HG02623 (cell line): ENCODE results near the gene NKX2-3.

Experiments used
- ATAC-seq: cut with Tn5 transposase; IDR thresholded peaks from one replicate; pipeline ENCODE4 v1.9.1; 2021; ENCODE audit warnings: moderate library complexity; ENCODE audit not compliant: unreplicated experiment

Gene NKX2-3

DNA sequence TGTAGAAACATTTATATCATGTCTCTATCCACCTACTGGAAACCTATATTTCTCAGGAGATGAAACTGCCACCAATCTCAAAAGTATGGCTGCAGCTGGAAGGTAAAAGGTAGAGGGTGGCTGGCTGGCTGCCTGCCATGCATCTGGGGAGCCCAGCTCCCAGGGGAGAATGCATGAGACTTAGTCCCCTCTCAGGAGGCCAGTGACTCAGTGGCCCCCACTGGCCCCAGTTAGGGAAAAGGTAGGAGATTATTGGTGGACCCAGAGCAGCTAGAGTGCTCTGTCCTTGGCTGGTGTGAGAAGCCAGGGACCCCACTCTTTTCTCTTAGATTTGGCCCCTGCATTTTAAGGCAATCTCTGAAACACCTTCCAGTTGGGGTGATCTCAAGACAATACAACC, 6.8 kb upstream of the NKX2-3 start:
- ATAC-seq = no peak

DNA sequence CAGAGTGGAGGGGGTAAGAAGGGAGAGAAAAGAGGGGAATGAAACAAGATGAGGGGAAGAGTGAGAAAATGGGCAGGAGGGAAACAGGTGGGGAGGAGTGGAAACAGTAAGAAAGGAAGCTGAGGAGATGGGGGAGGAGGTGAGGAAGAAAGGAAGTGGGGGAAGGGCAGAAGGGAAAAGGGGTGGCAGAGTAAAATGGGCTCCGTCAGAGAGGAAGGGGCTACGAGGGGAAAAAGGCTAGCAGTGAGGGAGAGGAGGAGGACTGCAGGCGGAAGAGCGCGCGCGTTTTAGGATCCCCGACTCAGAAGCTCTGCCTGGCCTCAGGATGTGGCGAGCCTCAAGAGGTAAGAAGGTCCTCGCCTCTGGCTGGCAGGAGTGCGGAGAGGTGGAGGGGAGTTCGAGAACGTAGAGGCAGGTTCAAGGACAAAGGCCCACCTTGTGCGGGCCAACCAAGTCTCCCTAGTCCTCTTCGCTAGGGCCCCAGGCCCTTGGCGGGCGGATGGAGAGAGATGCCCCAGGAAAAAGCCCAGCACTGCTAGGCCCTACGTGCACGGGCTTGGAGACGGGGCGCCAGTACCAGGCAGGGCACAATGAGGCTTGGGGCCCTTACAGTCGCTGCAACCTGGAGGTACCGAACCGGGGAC, 5.8 kb upstream of the NKX2-3 start:
- no peak for ATAC-seq

DNA sequence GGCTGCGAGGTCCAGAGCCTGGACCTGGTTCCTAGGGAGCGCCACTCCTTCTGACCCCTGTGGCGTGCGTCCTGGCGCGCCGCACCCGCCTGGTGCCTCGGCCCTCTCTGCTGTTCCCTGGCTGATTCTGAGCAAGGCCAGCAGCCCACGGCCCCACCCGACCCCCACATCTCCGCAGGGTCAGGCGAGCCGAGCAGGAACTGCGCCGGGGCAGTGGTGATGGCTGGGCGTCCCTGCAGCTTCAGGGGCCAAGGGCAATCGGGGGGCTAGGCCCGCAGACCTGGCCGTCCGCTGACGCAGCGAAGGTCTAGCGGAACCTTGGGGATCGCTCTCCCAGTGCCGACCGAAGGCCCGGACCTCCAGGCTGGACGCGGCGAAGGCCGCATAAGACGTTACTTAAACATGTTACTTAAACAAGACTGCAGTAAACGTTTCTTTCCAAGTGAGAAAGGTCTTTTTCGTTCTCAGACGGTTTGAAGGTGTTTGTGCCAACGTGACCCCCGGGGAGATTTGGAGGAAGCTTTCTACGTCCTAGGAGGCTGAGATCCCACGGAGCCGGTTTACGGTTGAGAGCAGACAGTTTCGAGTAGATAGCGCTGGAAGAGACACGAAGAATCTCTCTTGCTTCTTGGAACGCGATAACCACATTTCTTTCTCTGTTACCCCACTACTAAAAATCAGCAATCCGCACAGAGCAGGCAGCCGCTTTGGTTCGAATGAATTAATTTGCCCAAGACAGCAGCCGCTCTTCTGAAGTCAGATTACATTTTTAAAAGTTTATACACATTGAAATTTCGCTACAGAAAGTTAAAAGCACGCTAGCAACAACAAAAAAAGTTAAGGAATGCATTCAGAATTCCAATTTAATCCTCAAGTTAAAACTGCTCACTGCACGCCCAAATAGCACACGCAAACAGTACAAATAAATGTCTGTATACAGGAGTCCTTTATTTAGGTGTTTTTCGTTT, 4.9 kb upstream of the NKX2-3 start:
- no peak for ATAC-seq

DNA sequence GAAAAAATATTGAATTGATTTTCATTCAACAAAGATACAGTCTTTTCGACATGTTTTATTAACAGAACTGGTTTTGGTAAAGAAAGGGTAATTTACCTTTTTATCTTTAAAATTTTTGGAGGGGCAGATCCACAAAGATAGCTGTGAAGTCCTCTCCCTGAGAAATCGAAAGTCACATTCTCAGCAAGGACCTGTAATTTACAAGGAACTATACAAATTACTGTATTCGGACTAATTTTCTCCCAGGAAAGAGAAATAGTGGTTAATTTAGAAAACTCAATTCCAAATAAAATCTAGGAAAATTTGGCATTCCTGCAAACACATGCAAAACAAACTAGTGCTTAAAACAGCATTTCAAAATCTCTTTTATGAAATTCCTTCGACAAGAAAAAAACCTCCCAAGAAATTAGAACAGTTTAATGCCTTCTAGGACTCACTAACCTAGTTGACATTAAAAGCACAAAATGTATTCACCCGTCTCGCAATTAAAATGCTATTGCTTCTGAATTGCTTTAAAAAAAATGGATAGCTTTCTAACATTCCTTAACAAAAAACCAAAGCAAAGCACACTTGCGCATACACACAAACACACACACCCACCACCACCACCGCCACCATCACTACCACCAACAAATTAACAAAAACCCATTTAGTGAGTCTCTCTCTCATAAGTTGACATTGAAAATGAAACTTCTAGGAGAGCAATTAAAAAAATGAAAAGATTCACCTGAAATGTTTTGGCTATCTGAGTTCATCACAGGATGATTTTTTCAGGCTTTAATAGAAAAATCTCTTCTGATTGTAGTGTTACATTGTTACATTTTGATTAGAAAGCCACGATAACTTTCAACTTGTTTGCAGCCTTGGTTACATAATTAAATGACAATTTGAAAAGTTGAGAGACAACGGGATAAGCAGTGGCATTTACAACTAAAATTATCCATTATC, 4.0 kb upstream of the NKX2-3 start:
- ATAC-seq = no peak

DNA sequence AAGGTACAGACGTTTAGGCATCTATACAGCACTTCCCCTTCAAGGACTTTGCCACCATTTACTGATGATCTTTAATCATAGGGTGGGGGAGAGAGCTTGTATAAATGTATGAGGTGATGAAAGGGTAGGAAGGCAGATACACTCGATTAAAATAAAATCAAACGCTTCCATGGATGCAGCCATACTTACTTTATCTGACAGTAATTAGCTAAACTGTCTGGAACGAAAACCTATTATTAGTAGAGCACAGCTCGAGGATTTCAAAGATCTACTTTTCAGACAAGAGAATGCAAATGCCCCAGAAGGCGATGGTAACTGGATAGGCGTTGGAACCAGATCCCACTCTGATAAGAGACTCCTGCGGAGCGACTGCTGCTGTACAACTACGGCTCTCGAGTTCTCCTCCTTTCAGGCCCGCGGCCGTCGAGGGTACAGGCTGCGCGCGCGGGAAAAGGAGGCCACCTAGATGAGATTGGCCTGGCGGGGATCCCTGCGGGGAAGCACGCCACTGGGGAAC, 3.1 kb upstream of the NKX2-3 start:
- ATAC-seq = no peak

DNA sequence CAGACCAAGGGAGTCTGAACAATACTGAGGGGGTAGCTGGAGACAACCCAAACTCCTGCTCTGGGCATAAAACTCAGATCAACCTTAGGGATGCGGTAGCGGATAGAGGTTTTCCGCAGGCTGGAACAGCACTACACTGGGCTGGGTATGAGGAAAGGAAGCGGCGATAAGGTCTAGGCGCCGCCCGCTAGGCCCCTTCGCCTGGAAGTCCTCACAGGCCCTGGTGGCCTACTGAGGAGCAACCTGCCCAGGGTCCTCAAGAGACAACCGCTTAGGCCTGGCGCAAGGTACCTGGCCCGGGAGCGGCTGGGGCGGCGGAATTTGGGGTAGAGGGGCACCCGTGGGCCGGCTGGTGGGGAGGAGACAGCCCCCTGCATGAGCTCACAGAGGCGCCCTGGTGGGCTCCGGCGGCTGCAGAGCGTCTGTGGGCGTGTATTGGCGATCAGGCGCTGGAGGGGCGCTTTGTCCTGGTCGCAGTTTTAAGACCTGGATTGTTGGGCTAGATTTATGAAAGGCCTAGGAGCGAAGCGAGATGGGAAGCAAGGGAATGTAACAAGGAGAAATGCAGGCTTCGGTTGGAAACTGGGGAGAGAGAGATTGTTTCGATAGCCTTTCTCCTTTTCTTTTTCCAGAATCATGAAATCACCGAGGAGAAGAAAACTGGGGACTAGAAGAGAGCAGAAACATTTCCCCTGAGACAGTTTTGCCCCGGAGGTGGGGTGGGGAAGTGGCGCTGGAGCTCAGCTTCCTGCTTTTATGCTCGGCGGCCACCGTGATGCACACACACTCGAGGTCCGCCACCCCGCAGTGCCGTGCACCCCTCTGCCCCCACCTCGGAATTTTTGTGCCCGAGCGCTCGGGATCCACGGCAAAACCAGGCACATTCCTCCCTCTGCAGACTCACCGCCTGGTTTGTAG, 2.4 kb upstream of the NKX2-3 start:
- ATAC-seq = no peak

DNA sequence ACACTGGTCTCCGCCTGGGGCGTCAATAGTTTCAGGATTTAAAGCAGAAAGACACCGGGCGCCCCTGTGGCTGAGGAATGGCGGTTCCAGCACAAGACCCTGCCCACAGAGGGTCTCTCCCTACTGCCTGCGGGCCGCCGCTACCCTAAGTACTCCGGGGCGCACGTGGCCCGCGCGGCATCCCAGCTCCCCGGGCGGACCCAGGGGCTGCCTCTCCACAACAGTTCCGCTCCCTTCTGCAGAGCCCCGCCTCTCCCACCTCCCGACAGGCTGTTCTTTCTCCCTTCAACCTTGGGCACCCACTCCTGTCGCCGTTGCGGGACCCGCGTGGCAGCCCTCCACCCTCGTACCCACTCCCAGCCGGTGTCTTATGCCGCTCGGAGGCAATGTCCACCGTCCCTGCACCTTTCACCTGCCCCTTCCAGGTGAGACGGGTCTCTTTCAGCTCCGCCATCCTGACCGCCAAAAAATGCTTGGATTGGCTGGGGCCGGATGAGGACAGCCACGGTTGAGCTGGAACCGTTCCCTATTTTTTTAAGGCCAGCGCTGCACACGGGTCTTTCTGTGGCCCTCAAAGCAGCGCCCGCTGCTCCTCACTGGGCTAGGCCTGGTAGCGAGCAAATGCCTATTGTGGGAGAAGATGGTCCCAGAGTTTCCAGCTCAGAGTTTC, 1.6 kb upstream of the NKX2-3 start:
- ATAC-seq = no peak

DNA sequence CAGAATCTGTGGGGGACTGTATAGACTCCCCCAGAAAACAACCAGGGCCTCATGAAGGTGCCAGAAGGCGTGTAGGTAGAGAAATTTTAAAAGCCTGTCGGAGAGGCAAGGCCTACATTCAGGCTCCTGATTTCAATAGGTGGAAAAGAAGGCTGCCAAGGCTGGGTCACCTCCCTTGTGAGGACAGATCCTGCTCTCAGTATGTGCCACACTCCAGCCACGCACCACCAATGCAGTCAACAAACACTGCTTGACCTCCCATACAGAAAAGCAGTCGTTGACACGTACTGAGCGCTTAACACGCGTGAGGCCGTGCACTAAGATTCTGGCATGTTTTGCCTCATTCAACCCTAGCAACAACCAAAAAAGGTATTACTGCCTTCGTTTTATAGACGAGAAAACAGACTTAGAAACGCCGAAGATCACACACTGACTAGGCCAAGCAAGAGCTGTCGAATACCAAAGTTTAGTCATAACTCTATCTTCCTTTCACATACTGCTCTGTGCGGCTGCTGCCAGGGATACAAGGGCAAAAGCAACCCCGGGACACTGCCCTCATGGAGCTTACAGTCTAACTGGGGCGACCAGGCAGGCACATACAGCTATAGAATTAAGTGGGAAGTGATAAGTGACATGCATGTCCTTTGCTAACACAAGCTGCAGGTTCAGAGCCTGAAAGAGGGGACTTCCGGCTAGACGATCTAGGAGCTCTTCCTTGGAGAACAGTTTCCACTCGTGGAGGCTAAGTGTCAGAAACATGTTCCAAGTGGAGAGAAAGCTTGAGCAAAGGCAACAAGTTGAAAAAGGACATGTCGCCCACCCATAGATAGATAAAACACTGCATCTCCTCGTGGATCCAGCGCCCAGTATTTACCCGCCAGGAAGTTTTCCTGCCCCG, 797 bp upstream of the NKX2-3 start:
- no peak for ATAC-seq

DNA sequence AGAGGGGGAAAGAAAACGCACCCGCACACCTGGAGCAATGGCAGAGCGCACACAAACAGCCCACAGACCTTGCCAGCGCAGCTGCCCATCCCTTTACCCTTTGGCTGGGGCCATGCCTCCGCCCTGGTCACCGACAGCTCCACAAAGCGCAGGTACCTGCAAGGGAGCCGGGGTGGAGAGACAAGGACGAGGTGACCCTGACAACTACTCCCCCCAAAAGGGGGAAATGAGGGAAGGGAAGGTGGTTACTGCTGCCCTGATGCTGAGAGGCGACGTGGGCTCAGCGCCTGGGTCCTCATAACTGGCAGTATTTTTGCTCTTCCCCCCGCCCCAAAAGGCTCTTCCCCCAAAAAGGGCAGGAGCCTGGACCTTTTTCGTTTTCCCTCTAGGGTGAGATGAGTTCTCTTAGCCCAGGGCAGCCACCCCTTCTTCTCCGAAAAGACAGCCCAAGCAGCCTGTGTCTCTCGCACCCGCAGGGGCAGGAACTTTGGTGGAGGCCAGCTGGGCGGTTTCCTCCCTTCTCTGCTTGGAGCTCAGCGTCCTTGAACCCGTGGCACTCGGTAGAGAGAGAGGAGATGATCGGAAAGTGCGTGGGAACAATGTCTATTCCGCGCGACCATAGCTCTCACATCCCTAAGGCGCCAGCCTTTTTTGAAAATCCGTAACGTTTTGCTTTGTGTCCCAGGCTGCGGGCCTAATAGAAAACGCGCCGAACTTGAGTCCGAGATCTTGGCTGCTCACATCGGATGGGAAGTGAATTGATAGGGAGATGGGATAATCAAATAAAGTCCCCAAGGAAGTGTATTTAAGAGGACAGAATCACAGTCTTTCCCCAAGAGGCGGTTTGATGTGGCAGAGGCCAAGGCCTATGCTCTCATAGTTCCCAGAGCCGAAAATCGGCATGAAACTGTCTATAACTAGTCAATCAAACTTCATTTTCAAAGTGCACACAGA, 1.0 kb downstream of the NKX2-3 start:
- ATAC-seq = no peak

DNA sequence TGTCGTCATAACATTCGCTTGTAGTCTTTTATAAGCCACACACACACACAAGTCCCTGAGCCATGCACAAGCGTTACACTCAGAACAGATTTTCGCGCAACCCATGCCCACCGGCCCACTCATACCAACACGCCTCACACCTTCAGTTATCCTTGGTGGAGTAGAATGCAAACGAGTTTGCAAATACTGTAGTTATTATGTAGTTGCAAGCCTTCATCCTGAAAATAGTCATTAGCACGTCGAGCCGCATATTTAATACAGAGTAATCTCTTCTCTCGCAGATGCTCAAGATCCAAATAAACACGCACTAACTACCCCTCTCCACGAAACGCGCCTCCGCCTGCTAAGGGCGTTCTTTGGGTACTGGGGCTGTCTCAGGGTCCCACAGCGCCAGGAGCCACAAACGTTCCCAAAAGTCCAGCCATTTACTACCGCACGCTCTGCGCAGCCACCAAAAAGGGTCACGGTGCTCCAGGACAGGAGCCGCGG, 1.8 kb downstream of the NKX2-3 start:
- no peak for ATAC-seq

DNA sequence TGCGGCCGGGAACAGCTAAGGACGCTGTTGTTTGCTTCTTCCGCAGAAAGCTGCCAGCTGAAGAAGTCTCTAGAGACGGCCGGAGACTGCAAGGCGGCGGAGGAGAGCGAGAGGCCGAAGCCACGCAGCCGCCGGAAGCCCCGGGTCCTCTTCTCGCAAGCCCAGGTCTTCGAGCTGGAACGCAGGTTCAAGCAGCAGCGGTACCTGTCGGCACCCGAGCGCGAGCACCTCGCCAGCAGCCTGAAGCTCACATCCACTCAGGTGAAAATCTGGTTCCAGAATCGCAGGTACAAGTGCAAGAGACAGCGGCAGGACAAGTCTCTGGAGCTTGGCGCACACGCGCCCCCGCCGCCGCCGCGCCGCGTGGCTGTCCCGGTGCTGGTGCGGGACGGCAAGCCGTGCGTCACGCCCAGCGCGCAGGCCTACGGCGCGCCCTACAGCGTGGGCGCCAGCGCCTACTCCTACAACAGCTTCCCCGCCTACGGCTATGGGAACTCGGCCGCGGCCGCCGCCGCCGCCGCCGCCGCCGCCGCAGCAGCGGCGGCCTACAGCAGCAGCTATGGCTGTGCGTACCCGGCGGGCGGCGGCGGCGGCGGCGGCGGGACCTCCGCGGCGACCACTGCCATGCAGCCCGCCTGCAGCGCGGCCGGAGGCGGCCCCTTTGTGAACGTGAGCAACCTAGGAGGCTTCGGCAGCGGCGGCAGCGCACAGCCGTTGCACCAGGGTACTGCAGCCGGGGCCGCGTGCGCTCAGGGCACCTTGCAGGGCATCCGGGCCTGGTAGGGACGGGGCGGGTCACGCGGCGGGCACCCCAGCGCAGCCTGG, 2.4 kb downstream of the NKX2-3 start:
- ATAC-seq = no peak

DNA sequence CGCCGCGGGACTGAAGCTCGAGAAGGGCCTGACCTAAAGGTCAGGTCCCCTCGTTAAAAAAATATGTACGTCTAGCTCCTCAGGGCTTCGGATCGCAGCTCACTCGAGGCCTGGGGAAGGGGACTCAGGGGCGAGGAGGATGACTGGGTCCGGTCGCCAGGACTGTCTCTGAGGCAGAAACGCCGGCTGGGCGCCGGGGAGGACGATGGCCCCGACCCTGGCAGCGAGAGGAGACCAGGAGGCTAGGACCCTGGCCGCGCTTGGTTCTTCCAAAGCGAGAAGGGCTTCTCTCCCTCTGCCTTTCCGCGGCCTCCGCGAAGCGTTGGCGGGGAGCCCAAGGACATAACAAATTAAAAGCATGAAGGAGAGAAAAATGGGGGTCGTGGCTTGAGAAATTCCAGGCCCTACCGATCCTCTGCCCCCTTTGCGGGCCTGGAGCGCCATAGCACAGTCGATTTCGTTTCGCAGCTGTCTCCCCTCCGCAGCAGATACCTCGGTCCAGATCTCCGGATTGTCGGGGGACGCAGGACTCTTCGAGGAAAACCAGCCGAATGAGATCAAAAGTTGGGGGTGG, 3.1 kb downstream of the NKX2-3 start:
- no peak for ATAC-seq

DNA sequence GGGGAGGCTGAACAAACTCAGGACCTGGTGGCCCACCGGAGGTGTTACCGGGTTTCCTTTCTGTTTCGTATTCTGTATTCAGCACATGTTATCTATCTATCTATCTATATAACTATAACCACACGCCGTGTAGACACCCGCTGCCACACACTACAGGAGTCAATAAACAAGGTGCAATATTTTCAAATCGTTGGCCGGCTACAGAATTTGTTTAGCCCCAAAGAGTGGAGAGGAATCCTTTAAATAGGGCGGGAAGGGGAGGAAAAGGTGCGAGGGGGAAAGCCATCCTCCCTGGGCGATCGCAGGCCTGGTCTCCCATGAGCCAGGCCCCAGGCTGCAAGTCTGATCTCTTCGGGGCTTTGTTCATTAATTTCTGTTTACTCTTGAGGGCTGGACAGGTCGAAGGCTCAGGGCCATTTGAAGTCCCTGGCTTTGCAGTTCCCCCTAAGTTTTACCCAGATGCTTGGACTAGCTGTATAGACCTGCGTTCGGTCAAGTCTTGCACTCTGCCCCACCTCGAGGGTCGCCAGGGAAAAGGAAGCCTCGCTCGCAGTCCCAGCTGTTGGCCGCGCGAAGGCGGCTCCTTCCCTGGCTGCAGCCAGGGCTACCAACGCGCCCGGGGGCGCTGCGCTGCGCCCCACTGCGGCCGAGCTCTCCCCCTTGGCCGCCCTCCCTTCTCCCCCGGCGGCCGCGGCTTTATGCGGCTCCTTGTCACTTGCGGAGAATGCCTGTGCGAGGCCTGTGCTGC, 3.8 kb downstream of the NKX2-3 start:
- ATAC-seq = no peak

DNA sequence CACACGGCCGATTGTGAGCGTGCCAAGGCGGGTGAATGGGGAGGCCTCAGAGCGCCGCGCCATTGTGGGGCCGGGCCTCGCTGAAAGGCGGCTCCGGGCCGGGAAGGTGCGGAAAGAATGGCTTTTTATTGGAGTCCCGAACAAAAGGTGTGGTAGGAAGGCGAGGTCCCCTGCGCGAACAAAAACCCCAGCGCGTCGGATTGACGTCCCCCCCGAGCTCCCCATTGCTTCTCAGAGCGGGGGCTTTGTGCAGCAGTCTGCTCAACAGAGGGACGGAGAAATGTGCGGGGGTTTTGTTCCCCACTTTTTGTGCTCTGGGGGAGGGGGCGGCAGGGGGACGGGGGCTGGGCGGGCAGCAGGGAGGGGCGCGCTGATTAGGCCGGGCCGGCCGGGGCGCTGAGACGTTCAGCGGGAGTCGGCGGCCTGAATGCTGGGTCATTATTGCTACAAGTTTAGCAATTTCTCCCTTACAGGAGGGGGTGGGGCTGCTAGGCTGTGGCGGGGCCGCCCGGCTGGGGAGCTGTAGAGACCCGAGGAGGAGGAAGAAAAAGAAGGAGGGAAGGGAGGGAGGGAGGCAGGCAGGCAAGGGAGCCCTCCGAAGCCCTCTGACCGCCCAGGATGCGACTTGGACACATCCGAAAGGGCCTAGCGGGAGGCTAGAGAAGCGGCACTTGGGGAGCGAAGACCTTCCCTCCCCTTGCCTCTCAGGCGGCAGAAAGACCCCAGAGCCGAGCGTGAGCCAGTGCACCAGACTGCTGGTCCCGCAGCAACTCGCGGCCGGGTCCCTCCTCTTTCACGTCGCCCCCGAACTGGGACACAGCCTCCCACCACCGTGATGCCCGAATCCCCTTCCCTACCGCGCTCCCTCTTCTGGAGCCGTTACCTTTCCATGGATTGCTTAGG, 4.6 kb downstream of the NKX2-3 start:
- ATAC-seq = no peak
